Mammary epithelial cell (primary cell): Measurements from ENCODE around the gene BRF1.

Experiments used
- EZH2 ChIP-seq: IDR thresholded peaks from 2 replicates; pipeline ENCODE4 v1.6.1; 2012; ENCODE audit warnings: low read length, inconsistent platforms, borderline replicate concordance
- TF ChIP-seq, protein P1 (sequence below), 2 donors: IDR thresholded peaks in 1 of 2; conservative IDR thresholded peaks in 1 of 2; 2 replicates each; pipeline ENCODE4 v1.5.1; 2011 to 2012; ENCODE audit warnings: inconsistent platforms in 2 of 2, low read length in 2 of 2, mild to moderate bottlenecking in 2 of 2, control low read depth in 1 of 2, low read depth in 1 of 2; ENCODE audit not compliant: insufficient read depth in 1 of 2; ENCODE audit errors: extremely low read depth in 1 of 2

DNA sequence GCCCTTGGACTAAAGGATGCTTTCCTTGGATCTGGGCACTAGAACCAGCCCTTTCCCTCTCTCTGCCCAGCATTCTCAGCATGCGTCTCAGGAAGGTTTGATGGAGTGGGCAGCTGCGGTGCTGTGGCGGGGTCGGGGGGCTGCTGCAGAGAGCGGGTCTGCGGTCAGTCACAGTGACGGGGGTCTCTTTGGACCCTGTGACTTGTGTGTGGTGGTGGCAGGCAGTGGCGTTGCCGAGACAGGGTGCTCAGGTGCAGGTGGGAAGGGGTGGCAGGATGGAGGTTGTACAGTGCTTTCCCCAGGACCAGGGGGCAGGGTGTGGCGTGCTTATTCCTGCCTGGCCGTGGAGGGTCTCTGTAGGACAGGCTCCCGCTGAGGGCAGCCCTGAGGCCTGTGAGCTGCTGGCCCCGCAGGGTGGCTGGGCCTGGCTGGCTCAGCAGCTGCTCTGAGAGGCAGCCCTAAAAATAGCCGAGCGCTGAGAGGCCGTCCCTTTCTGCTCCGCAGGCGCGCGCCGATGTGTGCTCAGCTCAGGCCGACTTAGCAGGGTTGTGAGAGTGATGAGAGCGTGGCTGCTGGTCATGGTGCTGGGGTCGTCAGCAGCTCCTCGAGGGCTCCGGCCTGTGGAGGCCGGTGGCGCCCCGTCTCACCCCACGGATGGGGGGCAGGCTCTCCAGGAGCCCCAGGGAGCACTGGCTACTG, 23.4 kb upstream of the BRF1 start:
- TF ChIP-seq, protein P1, sequence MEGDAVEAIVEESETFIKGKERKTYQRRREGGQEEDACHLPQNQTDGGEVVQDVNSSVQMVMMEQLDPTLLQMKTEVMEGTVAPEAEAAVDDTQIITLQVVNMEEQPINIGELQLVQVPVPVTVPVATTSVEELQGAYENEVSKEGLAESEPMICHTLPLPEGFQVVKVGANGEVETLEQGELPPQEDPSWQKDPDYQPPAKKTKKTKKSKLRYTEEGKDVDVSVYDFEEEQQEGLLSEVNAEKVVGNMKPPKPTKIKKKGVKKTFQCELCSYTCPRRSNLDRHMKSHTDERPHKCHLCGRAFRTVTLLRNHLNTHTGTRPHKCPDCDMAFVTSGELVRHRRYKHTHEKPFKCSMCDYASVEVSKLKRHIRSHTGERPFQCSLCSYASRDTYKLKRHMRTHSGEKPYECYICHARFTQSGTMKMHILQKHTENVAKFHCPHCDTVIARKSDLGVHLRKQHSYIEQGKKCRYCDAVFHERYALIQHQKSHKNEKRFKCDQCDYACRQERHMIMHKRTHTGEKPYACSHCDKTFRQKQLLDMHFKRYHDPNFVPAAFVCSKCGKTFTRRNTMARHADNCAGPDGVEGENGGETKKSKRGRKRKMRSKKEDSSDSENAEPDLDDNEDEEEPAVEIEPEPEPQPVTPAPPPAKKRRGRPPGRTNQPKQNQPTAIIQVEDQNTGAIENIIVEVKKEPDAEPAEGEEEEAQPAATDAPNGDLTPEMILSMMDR (conservative IDR thresholded peaks at IDR 0.05 in 1 of 2, IDR thresholded peaks at IDR 0.05 in 1 of 2; ENCODE audit: extremely low read depth in 1 of 2, insufficient read depth in 1 of 2, low read depth in 1 of 2, low read length in 2 of 2): no peak
- TF ChIP-seq EZH2: no peak
